ENCODE results near the gene GRB14.

DNA sequence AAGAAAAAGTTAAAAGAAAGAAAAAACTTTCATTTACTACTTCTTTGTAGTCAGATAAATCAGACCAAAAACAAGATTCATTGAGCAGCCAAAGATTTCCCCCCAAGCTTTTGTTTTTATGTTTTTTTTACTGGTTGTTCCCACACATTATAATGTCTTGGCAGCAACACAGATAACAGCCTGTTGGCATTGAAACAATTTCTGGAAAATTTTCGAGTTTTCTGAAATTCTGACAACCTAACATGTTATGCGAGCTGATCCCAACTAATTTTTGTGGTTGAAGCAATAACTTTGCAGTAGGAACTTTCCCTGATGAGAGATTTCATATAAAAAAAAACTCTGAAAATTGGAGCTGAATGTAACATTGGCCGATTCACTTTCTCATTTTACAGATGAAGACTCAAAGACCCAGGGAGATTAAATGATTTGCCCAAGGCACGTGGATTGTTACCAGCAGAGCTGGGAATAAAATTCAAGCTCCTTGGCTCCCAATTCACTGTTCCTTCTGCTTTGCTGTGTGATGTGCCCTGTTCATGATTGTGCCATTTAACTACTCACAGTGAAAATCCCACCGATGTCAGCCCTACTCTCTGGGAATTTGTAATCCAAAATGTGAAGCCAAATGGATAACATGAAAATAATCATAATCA lies 167.5 kb downstream of the GRB14 start:
- TF ChIP-seq, protein P1, sequence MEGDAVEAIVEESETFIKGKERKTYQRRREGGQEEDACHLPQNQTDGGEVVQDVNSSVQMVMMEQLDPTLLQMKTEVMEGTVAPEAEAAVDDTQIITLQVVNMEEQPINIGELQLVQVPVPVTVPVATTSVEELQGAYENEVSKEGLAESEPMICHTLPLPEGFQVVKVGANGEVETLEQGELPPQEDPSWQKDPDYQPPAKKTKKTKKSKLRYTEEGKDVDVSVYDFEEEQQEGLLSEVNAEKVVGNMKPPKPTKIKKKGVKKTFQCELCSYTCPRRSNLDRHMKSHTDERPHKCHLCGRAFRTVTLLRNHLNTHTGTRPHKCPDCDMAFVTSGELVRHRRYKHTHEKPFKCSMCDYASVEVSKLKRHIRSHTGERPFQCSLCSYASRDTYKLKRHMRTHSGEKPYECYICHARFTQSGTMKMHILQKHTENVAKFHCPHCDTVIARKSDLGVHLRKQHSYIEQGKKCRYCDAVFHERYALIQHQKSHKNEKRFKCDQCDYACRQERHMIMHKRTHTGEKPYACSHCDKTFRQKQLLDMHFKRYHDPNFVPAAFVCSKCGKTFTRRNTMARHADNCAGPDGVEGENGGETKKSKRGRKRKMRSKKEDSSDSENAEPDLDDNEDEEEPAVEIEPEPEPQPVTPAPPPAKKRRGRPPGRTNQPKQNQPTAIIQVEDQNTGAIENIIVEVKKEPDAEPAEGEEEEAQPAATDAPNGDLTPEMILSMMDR (IDR thresholded peaks at IDR 0.05), result no peak
- no peak for TF ChIP-seq POLR2AphosphoS5 (IDR thresholded peaks at IDR 0.05; ENCODE audit: low read depth, low read length)

Data from Panc1 (cell line).